EL (cell line): ENCODE results near the gene CLIP1.
"Not testable (repeated sequence)": the region's sequence is repeated elsewhere in the genome, so short reads cannot be mapped to it uniquely, and the experiment has no call there.

ENCODE experiments used
- DNase-seq: peaks from one replicate; pipeline ENCODE4 v3.0.0-alpha.2; 2016

CLIP1 gene

DNA sequence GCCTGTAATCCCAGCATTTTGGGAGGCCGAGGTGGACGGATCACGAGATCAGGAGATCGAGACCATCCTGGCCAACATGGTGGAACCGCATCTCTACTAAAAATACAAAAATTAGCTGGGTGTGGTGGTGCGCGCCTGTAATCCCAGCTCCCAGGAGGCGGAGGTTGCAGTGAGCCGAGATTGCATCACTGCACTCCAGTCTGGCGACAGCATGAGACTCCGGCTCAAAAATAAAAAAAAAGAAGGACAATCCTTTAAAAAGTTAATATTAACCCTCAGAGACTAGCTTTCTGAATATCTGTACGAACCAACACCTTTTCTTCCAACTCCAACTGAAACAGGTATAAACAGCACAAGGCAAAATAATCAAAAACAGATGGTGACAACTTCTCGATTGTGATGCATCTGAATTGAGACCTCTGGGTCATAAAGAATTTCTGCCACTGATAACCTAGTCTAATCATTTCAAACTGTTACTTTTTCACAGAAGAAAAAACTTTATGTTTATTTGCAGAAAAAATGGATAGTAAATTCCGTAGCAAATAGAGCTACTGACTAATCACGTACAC is 27.8 kb downstream of the CLIP1 start:
- DNase-seq: peak; percentile 21

DNA sequence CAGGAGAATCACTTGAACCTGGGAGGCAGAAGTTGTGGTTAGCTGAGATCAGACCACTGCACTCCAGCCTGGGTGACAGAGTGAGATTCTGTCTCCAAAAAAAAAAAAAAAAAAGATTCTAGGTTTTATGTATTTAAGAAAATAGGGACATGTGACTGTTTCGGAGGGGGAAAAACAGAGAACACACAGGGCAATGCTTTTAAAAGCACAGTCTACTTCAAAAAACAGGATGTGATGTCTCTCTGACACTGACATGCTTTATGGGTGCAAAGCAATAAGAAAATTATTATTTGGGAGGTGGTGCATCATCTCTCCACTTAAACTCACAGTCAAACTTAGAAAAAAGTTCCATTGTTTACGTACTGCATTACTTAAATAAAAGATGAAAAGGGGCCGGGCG is 28.7 kb downstream of the CLIP1 start:
- DNase-seq: no peak

DNA sequence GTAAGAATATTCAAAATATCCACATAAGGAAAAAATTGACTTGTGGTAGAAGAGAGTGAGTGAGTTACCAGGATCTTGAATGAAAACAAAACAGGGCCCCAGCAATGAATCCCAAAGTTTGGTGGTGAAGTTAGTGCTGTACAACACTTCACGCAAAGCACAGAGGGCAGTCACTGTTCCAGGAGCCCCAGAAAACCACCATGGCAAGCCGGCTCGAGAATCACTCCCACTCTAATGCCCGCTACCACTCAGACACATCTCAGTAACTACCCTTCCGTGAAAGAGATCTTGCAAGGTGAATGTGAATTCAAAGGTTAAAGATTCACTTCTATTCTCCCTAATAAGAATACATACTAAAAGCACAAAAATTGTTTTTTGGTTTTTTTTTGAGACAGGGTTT is 30.1 kb downstream of the CLIP1 start:
- DNase-seq: no peak

DNA sequence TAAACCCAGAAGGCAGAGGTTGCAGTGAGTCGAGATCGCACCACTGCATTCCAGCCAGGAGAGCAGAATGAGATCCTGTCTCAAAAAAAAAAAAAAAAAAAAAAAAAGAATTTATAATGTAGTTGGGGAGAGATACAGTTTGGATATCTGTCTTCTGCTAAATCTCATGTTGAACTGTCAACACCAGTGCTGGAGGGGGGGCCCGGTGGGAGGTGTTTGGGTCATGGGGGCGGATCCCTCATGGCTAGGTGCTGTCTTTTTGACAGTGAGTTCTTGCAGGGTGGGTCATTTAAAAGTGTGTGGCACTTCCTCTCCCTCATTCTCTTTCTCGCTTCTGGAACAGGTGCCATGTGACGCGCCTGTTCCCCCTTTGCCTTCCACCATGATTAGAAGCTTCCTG is 32.8 kb downstream of the CLIP1 start:
- DNase-seq: no peak

DNA sequence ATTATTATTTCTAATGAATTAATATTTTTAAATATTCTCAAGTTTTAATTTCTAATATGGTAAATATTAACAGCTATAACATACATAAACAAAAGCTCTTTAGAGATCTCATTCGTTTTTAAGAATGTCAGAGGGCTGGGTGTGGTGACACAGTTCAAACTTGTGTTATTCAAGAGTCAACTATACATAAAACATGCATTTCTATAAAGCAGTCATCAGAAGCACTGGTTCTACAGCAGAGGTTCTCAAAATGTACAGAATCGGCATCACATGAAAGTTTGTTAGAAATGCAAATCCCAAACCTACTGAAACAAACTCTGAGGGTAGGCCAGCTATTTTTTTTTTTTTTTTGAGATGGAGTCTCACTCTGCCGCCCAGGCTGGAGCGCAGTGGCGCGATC is 34.6 kb downstream of the CLIP1 start:
- no peak for DNase-seq

DNA sequence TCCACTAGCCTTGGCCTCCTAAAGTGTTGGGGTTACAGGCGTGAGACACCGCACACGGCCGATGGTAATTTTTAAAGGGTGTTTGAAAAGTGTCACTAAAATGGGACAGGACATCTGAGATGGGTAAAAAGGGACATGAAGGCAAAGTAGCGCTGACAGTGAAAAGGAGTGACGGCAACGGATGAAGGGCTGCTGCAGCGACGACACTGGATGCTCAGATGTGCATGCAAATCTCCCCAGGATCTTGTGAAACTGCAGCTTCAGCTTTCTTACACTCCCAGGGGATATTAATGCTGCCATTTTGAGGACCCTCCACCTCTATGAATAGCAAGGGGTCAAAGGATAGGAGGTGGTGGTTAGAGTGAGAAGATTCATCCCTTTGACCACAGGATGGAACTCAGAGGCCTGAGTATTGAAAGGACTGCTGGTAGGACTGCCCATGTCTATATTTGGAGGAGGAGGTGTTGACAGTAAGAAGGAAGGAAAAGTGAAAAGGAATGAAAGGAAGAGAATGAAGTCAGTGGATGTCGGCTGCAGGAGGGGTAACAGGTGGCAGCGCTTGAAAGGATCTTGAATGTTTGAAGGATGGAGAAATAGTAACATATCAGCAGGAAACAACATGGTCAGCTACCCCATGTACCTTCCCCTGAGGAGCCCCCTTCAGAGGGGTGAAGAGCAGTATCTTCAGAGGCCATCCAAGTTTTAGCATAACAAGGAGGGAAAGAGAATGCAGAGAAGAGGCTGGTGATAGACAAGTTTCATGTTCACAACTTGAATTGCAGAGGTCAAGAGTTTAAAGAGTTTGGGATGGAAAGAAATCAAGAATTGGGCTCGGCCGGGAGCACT is 37.1 kb downstream of the CLIP1 start:
- DNase-seq: no peak

DNA sequence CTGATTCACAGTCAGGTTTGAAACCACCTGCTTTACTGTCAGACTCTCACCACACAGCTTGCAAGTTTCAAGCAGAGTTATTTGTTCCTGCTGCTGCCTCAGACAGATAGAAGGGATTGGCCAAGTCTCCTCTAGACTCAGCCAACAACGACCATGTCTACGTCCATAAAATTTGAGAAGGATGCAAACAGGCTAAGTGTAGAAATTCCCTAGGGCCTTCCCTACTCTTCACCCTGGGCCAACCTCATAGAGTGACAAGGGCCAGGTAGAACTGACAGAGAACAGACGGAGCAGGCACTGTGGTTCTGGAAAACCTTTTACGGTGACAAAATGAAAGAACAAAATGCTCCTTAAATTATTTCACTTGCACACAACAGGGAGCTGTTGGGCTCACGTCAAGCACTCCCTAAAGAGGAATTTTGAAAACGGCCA is 39.5 kb downstream of the CLIP1 start:
- no peak for DNase-seq

DNA sequence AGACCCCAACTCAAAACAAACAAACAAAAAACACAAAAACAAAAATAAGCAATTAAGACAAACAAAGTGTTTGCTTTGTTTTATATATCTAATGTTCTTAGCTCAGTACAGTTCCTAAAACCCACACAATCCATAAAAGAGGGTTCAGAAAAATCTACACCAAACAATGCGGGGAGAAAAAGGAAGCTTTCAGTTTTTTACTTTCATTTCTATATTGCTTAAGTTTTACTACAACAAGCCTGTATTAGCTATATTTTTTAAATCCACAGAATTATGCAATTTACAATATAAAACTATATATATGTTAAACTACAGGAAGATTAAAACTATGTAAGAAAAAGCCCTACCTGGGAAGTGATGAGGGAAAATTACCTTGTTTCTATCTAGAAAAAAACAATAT is 41.4 kb downstream of the CLIP1 start:
- no peak for DNase-seq

DNA sequence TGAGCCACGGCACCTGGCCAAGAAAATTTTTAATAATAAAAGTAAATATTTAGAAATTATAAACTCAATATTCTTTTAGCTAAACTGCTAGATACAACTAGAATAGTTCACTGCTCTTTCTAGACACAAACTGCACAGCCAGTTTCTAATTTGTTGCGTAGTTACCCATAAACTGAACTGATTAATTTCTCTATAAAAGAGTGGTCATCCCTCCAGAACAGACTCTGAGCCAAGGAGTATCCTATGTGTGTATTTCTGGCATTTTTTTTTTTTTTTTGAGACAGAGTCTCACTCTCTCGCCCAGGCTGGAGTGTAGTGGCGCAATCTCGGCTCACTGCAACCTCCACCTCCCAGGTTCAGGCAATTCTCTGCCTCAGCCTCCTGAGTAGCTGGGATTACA is 45.7 kb downstream of the CLIP1 start:
- DNase-seq: not testable (repeated sequence)

DNA sequence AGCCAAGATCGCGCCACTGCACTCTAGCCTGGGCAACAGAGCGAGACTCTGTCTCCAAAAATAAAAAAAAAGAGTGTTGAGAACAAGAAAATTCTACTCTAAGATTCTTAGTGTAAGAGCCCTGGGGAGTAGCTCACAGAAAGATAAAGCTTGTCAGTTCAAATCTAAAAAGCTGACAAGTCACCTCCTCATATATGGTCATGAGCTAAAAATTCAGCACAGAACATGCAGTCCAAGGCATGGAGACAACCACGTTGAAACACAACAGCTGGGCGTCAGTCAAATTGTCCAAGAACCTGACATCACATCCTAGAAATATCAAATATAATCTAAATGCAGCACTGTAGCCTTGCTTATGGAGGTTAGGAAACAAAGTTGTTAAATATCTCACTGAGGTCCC is 47.8 kb downstream of the CLIP1 start:
- no peak for DNase-seq

DNA sequence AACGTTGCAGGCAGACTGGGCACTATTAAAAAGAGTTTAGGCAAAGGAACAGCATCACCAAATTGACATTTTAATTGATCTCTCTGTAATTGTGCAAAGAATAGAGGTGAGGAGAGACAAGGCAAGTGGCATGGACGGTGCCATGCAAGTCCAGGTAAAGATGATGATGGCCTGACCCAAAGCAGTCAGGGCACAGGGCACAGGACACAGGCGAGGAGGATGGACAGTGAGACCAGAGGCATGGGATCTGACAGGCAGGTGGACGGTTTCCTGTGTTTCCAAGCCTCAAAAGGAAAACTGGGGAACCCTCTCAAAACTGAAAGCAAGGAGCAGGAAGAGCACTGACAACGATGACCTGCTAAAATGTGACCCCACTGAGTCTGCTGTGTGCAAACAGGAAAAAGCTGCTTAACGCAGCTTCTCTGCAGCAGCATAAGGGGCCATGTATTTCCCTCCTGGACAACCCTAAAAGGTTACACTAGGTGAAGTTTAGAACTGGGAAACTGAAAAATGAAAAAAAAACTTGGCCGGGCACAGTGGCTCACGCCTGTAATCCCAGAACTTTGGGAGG is 50.9 kb downstream of the CLIP1 start:
- DNase-seq: no peak

DNA sequence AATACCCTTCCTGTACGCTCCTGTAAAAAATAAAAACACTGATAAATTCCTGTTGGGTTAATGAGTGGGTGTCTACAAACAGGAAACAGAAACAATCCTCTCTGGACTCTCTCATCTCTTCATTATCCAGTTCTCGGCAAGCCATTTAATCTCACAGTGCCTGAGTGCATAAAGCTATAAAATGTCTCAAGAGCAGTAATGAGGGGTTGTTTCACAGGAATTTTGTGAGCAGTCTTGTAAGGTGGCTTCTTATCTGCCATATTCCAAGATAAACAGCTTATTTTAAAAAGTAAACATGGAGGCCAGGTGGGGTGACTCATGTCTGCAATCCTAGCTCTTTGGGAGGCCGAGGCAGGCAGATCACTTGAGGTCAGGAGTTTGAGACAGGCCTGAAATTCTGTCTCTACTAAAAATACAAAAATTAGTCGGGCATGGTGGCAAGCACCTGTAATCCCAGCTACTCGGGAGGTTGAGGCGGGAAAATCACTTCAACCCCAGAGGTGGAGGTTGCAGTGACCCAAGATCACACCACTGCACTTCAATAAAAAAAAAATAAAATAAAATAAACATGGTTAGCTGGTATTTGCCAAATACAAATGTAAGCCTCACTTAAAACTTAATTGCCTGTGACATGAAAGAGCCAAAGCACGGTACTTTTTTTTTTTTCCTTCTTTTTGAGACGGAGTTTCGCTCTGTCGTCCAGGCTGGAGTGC is 54.0 kb downstream of the CLIP1 start:
- DNase-seq: peak; percentile 56

DNA sequence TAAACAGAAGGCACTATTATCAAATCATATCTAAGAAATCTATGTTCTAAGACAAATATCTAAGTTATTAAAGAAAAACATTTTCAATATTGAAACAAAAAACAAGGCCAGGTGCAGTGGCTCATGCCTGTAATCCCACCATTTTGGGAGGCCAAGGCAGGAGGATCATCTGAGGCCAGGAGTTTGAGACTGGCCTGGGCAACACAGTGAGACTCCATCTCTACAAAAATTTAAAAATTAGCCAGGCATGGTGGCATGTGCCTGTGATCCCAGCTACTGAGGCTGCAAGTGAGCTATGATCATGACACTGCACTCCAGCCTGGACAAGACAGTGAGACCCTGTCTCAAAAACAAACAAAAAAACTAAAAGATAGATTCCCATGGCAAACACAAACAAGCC is 54.8 kb downstream of the CLIP1 start:
- not testable (repeated sequence) for DNase-seq

DNA sequence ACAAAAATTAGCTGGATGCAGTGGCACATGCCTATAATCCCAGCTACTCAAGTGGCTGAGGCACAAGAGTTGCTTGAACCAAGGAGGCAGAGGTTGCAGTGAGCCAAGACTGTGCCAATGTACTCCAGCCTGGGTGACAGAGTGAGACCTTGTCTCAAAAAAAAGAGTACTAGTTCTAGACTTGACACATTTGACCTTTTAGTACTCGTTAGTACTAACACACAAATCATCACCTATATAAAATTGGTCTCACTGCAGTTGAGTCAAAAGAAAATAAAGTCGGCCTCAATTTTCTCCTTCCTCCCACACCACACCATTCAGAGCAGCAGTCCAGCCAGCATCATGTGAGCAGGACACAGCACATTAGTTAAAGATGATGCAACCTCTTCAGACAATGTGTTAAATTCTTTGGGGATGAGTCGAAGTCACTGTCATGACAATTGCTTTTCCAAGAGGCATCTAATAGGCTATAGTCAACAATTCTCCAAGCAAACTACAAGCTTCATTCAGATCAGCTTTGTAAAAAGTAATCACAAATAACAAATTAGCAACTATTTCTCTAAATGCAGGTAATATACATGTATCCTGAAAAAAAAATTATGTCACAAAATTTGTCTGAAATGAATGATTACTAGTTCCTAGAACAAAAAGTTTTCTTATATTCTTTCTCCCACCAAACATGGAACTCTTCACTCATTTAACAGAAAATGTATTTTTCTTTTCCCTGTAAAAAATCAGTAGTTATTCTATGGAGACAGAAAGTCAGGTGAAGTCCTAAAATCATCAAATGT is 55.6 kb downstream of the CLIP1 start:
- DNase-seq: peak; percentile 94

DNA sequence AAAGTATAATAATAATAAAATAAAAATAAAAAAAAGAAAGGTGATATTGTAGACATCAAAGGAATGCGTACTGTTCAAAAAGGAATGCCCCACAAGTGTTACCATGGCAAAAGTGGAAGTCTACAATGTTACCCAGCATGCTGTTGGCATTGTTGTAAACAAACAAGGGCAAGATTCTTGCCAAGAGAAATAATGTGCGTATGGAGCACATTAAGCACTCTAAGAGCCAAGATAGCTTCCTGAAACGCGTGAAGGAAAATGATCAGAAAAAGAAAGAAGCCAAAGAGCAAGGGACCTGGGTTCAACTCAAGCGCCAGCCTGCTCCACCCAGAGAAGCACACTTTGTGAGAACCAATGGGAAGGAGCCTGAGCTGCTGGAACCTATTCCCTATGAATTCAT is 57.2 kb downstream of the CLIP1 start:
- DNase-seq: not testable (repeated sequence)

DNA sequence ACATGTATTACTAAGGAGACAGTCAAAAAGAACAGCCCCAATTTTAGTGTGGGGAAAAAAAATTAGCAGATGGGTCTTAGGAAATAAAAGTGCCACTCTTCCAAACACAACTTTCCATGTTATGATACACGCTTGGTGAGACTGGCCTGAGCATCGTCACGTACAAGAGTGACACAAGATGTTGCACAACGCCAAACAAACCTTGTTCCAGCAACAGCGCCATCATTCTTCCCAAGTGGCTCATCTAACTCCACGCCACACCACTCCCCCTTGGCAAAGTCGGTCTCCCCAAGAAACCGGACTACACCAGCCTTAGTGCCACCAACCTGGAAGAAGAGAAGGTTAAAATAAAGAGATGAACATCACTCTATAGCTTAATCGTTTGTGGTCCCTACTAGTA is 58.7 kb downstream of the CLIP1 start:
- DNase-seq: no peak

DNA sequence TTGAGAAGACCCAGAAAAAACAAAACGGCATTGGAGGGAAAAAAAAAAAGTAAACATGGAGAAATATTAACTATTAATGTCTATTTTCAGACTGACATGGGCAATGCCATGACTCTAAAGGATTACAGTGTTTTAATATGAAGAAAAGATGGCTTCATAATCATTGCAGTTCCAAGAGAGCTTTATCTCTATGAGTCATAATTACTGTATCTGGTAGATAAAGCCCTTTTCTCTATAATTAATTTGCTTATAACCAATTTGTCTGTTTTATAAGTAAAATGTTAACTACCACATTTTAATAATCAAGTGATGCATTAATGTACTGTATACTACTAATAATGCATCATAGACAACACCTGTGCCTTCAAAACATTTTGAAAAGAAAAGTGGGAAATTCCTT is 59.7 kb downstream of the CLIP1 start:
- no peak for DNase-seq

DNA sequence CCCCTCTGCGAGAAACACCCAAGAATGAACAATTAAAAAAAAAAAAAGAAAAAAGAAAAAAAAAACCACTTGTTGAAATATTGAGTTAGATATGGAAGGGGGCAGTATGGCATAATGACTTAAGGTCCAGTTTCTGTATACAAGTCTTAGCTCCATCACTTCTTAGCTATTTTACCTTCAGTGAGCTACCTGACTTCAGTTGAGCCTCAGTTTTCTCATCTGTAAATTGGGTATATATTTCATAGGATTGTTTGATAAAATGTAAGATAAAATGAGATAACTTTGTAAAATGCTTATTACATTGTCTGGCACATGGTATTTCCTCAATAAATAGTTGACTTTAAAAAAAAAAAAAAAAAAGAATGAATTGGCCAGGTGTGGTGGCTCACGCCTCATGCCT is 64.1 kb downstream of the CLIP1 start:
- not testable (repeated sequence) for DNase-seq

DNA sequence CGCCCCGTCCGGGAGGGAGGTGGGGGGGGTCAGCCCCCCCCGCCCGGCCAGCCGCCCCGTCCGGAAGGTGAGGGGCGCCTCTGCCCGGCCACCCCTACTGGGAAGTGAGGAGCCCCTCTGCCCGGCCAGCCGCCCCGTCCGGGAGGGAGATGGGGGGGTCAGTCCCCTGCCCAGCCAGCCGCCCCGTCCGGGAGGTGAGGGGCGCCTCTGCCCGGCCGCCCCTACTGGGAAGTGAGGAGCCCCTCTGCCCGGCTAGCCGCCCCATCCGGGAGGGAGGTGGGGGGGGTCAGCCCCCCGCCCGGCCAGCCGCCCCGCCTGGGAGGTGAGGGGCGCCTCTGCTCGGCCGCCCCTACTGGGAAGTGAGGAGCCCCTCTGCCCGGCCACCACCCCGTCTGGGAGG is 64.9 kb downstream of the CLIP1 start:
- DNase-seq: not testable (repeated sequence)

DNA sequence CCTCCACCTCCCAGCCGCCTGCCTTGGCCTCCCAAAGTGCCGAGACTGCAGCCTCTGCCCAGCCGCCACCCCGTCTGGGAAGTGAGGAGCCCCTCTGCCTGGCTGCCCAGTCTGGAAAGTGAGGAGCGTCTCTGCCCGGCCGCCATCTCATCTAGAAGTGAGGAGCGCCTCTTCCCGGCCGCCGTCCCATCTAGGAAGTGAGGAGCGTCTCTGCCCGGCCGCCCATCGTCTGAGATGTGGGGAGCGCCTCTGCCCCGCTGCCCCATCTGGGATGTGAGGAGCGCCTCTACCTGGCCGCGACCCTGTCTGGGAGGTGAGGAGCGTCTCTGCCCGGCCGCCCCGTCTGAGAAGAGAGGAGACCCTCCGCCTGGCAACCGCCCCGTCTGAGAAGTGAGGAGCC is 65.5 kb downstream of the CLIP1 start:
- DNase-seq: not testable (repeated sequence)

DNA sequence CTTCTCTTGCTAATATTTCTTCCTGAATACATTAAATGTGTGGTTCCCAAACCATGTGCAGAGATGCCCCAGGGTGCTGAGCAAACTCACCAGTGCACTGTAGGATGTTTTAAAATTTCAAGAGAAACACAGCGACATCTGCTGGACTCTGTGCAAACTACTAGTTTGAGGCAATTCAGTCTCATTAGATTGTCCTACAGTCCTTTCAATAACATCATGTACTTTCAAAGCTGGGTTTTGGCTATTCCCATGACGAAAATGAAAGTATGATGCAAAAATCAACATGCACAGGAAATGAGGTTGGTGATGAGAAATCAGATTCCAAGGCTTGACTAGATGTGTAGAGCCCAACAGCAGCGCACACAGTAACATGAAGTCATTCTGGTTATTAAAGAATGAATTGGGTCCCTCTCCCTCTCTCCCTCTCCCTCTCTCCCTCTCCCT is 66.3 kb downstream of the CLIP1 start:
- peak; percentile 70 for DNase-seq

DNA sequence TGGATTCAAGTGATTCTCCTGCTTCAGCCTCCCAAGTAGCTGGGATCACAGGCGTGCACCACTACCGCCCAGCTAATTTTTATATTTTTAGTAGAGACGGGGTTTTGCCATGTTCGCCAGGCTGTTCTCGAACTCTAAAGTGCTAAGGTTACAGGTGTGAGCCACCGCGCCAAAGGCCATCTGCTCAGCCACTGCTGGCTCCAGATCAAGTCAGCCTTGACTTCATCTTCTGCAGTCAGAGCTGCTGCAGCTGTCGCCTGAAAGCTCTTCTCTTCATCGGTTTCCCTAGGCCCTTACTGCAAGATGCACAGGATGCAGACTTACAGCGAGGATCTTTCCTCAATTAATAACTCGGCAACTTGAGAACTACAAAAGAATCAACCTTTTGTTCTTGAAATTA is 66.8 kb downstream of the CLIP1 start:
- DNase-seq: no peak
